ENCODE data around the gene SNTG2. TPM values are rescaled to one million over a fixed set of nuclear protein-coding genes. Genes with fewer than 3 reads are reported as not detected.

Gene SNTG2
- total RNA-seq, 1 donor from 2014 or later: 11.8 TPM

DNA sequence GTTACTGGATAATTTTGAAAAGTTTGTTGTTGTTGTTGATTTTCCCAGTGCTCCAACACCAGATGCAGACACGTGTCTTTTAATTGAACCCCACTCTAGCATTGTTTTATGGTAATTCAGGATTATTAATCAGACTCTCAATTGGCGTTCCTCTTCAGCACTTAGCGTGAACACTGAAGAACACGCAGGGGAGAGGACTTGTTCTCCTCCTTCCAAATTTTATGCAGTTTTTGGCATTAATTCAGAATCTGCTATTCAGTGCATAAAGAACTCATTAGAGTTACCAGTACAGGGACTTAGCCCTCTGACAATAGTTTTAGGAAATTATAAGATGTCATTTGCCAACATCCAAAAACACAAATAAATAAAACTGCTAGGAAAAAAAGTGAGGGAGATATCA is 75.5 kb downstream of the SNTG2 start:
- no peaks in the 10 kb centered on the region for H3K9me3 ChIP-seq
- no peak overlapping the region for H3K27ac ChIP-seq
- no peaks in the 10 kb centered on the region for H3K27me3 ChIP-seq
- DNase-seq (ENCODE audit: extremely low spot score in 2 of 2): no peak
- H3K4me3 ChIP-seq: no peak overlapping the region
- intact Hi-C loops (cut with DNase I): no loop called here
- H3K36me3 ChIP-seq: no peaks in the 10 kb centered on the region
- TF ChIP-seq POLR2A (IDR thresholded peaks at IDR 0.05) (no peak), POLR2AphosphoS5 (IDR thresholded peaks at IDR 0.05; ENCODE audit: insufficient read depth in 1 of 2, low read depth in 1 of 2) (no peak)
- TF ChIP-seq, protein P1, sequence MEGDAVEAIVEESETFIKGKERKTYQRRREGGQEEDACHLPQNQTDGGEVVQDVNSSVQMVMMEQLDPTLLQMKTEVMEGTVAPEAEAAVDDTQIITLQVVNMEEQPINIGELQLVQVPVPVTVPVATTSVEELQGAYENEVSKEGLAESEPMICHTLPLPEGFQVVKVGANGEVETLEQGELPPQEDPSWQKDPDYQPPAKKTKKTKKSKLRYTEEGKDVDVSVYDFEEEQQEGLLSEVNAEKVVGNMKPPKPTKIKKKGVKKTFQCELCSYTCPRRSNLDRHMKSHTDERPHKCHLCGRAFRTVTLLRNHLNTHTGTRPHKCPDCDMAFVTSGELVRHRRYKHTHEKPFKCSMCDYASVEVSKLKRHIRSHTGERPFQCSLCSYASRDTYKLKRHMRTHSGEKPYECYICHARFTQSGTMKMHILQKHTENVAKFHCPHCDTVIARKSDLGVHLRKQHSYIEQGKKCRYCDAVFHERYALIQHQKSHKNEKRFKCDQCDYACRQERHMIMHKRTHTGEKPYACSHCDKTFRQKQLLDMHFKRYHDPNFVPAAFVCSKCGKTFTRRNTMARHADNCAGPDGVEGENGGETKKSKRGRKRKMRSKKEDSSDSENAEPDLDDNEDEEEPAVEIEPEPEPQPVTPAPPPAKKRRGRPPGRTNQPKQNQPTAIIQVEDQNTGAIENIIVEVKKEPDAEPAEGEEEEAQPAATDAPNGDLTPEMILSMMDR (IDR thresholded peaks at IDR 0.05): no peak
- no peaks in the 10 kb centered on the region for H3K4me1 ChIP-seq

DNA sequence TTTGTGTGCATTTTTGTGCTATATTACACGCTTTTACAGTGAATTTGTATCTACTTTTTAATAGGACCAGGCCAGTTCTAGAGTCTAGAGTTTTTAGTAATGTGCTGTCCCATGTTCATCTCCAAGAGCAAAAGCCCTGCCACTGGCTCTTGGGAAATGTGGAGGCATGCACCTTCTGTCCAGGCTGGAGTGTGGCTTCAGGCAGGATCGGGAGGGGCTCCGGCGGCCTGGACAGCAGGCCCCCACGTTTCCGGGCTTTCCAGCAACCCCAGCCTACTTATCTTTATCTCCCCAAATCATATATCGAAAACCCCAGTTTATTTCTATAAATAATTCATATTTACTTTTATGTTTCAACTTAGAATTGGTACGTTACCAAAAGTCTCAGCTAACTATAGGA is 78.2 kb downstream of the SNTG2 start:
- Histone ChIP-seq H3K4me3 (no peak overlapping the region), H3K9me3 (no peaks in the 10 kb centered on the region), H3K27ac (no peak overlapping the region), H3K36me3 (no peaks in the 10 kb centered on the region), H3K27me3 (no peaks in the 10 kb centered on the region), H3K4me1 (no peaks in the 10 kb centered on the region)
- DNase-seq (ENCODE audit: extremely low spot score in 2 of 2): no peak
- TF ChIP-seq, protein P1 (IDR thresholded peaks at IDR 0.05): no peak
- TF ChIP-seq POLR2A (IDR thresholded peaks at IDR 0.05) (no peak), POLR2AphosphoS5 (IDR thresholded peaks at IDR 0.05; ENCODE audit: insufficient read depth in 1 of 2, low read depth in 1 of 2) (no peak)
- intact Hi-C loops (cut with DNase I): no loop called here

DNA sequence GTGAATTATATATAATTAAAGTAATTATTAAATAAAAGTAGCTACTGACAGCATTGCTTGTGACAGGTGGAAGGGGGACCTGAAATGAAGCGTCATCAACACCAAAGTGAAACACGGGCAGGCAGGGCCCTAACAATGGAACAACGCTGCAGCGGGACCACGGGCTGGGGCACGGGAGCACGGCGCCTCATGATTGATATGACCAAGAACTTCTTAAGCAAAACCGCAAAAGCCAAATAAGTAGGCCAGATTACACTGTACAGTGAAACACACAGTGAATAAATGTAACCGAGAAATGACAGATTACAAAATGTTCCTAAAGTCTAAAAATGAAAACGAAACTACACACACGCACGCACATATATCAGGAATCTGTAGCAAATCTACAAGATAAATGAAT is 81.4 kb downstream of the SNTG2 start:
- Histone ChIP-seq H3K27me3 (no peaks in the 10 kb centered on the region), H3K27ac (no peak overlapping the region), H3K9me3 (no peaks in the 10 kb centered on the region), H3K4me3 (no peak overlapping the region), H3K36me3 (no peaks in the 10 kb centered on the region), H3K4me1 (no peaks in the 10 kb centered on the region)
- TF ChIP-seq, protein P1 (IDR thresholded peaks at IDR 0.05): no peak
- TF ChIP-seq POLR2A (IDR thresholded peaks at IDR 0.05) (no peak), POLR2AphosphoS5 (IDR thresholded peaks at IDR 0.05; ENCODE audit: insufficient read depth in 1 of 2, low read depth in 1 of 2) (no peak)
- no peak for DNase-seq (ENCODE audit: extremely low spot score in 2 of 2)
- intact Hi-C loops (cut with DNase I): no loop called here

GRCh38 chr2:1033069-1033468 is 82.4 kb downstream of the SNTG2 start:
- H3K4me3 ChIP-seq: no peak overlapping the region
- DNase-seq (ENCODE audit: extremely low spot score in 2 of 2): no peak
- TF ChIP-seq POLR2AphosphoS5 (IDR thresholded peaks at IDR 0.05; ENCODE audit: insufficient read depth in 1 of 2, low read depth in 1 of 2) (no peak), POLR2A (IDR thresholded peaks at IDR 0.05) (no peak)
- TF ChIP-seq, protein P1 (IDR thresholded peaks at IDR 0.05): no peak
- intact Hi-C loops (cut with DNase I): no loop called here
- no peaks in the 10 kb centered on the region for H3K36me3 ChIP-seq
- no peaks in the 10 kb centered on the region for H3K4me1 ChIP-seq
- H3K27me3 ChIP-seq: no peaks in the 10 kb centered on the region
- no peak overlapping the region for H3K27ac ChIP-seq
- H3K9me3 ChIP-seq: no peaks in the 10 kb centered on the region

GRCh38 chr2:1037066-1037465 is 86.4 kb downstream of the SNTG2 start:
- intact Hi-C loops (cut with DNase I): no loop called here
- no peak for TF ChIP-seq POLR2AphosphoS5 (IDR thresholded peaks at IDR 0.05; ENCODE audit: insufficient read depth in 1 of 2, low read depth in 1 of 2)
- no peak for TF ChIP-seq POLR2A (IDR thresholded peaks at IDR 0.05)
- DNase-seq (ENCODE audit: extremely low spot score in 2 of 2): no peak
- Histone ChIP-seq H3K4me3 (no peak overlapping the region), H3K27ac (no peak overlapping the region), H3K9me3 (no peaks in the 10 kb centered on the region), H3K4me1 (no peaks in the 10 kb centered on the region), H3K27me3 (no peaks in the 10 kb centered on the region), H3K36me3 (no peaks in the 10 kb centered on the region)
